Astrocyte (in vitro differentiated cells and primary cell): ENCODE data around the gene SRCAP. TPM values are rescaled to one million over a fixed set of nuclear protein-coding genes. Genes with fewer than 3 reads are reported as not detected.
"Not testable (repeated sequence)": the region's sequence is repeated elsewhere in the genome, so short reads cannot be mapped to it uniquely, and the experiment has no call there.

Experiments used
- DNase-seq: peaks from one replicate; pipeline ENCODE4 v3.0.0-alpha.2; 2010; ENCODE audit warnings: low read depth
- FAIRE-seq: peaks from 2 replicates; lab custom pipeline; 2011; peaks lifted over from hg19 to GRCh38; lab: Jason Lieb, UNC
- H2AFZ ChIP-seq: 2 replicates; pipeline ENCODE4 v1.6.0; 2012; ENCODE audit warnings: low read depth, low read length, inconsistent platforms
- H3K27ac ChIP-seq: 2 replicates; pipeline ENCODE4 v1.5.1; 2011; ENCODE audit warnings: low read depth, low read length, inconsistent platforms
- H3K27me3 ChIP-seq: 2 replicates; pipeline ENCODE4 v1.6.0; 2011; ENCODE audit warnings: low read length, inconsistent platforms; ENCODE audit not compliant: insufficient read depth
- H3K36me3 ChIP-seq: 2 replicates; pipeline ENCODE4 v1.5.1; 2011; ENCODE audit warnings: low read length, inconsistent platforms; ENCODE audit not compliant: insufficient read depth
- H3K4me1 ChIP-seq: 2 replicates; pipeline ENCODE4 v1.5.1; 2011; ENCODE audit warnings: low read length, inconsistent platforms; ENCODE audit not compliant: insufficient read depth
- H3K4me2 ChIP-seq: 2 replicates; pipeline ENCODE4 v1.6.0; 2012; ENCODE audit warnings: low read length, inconsistent platforms
- H3K4me3 ChIP-seq: 2 replicates; pipeline ENCODE4 v1.5.1; 2011; ENCODE audit warnings: low read depth, mild to moderate bottlenecking, low read length, inconsistent platforms; ENCODE audit not compliant: insufficient read depth
- H3K79me2 ChIP-seq: 2 replicates; pipeline ENCODE4 v1.6.0; 2012; ENCODE audit warnings: mild to moderate bottlenecking, low read length, inconsistent platforms; ENCODE audit not compliant: insufficient read depth
- H3K9ac ChIP-seq: 2 replicates; pipeline ENCODE4 v1.6.0; 2012; ENCODE audit warnings: mild to moderate bottlenecking, low read length, inconsistent platforms
- H3K9me3 ChIP-seq: 2 replicates; pipeline ENCODE4 v1.5.1; 2012; ENCODE audit warnings: low read depth, mild to moderate bottlenecking, low read length, inconsistent platforms; ENCODE audit not compliant: insufficient read depth
- H4K20me1 ChIP-seq: 2 replicates; pipeline ENCODE4 v1.6.0; 2012; ENCODE audit warnings: low read length, inconsistent platforms; ENCODE audit not compliant: insufficient read depth
- H3K27ac Mint-ChIP-seq: one replicate; pipeline ENCODE4 v1.8.0; 2021; ENCODE audit warnings: mild to moderate bottlenecking, mixed read lengths; ENCODE audit not compliant: unreplicated experiment
- H3K27me3 Mint-ChIP-seq: one replicate; pipeline ENCODE4 v1.8.0; 2021; ENCODE audit warnings: low read depth, mixed read lengths; ENCODE audit not compliant: unreplicated experiment
- H3K36me3 Mint-ChIP-seq: one replicate; pipeline ENCODE4 v1.8.0; 2021; ENCODE audit warnings: low read depth, mixed read lengths; ENCODE audit not compliant: unreplicated experiment
- H3K4me1 Mint-ChIP-seq: one replicate; pipeline ENCODE4 v1.8.0; 2021; ENCODE audit warnings: low read depth, mixed read lengths; ENCODE audit not compliant: unreplicated experiment
- H3K4me3 Mint-ChIP-seq: one replicate; pipeline ENCODE4 v1.8.0; 2021; ENCODE audit warnings: mild to moderate bottlenecking, moderate library complexity, mixed read lengths; ENCODE audit not compliant: unreplicated experiment
- H3K9me3 Mint-ChIP-seq: one replicate; pipeline ENCODE4 v1.8.0; 2021; ENCODE audit warnings: mild to moderate bottlenecking, mixed read lengths; ENCODE audit not compliant: unreplicated experiment
- EZH2 ChIP-seq: IDR thresholded peaks from 2 replicates; pipeline ENCODE4 v1.6.1; 2012; ENCODE audit warnings: mild to moderate bottlenecking, low read length, inconsistent platforms; ENCODE audit not compliant: insufficient read depth
- total RNA-seq: library from RNA; stranded (reverse); gene quantifications from 2 replicates; pipeline ENCODE4 v1.2.1, GENCODE V29; 2021
- TF ChIP-seq, protein P1 (sequence below): IDR thresholded peaks from 2 replicates; pipeline ENCODE4 v1.5.1; 2011; ENCODE audit warnings: low read depth, mild to moderate bottlenecking, inconsistent platforms, low read length, moderate library complexity; ENCODE audit not compliant: insufficient read depth

SRCAP gene
- total RNA-seq, 1 donor from 2014 or later, result 50.4 TPM

DNA sequence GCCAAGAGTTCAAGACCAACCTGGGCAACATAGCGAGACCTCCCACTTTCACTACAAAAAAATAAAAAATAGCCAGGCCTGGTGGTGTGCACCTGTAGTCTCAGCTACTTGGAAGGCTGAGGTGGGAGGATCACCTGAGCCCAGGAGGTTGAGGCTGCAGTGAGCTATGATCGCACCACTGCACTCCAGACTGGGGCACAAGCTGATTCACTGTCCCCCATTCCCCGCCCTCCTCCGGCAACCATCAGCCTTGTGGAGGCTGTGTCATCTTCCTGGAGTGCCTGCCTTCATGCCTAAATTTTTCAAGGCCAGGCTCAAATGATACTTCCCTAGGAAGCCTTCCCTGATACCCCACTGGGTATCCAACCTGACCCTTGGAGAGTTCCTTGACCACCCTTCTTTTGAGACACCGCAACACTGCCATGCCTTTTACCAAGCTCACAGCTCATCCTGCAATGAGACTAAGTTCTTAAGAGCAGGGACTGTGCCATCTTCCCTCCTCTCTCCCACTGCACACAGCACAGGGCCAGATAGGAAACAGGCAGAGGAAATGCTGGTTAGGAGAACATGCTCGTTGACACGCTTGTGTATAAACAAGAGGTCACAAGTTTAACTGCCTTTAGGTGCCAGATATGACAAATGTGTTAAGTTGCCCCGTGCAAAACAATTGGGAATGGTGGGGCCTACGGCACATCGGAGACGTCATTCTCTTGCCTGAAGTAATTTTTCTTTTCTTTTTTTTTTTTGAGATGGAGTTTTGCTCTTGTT, 3.9 kb upstream of the SRCAP start:
- no peak overlapping the region for H3K4me3 ChIP-seq
- FAIRE-seq (no peak), DNase-seq (no peak)
- H3K79me2 ChIP-seq, result peaks cover 16% of the 10 kb centered on the region
- Mint-ChIP-seq H3K27me3 (peaks cover 21% of the 10 kb centered on the region), H3K36me3 (peaks cover 2% of the 10 kb centered on the region), H3K4me1 (peaks cover 6% of the 10 kb centered on the region), H3K9me3 (peaks cover 2% of the 10 kb centered on the region), H3K4me3 (no peak overlapping the region), H3K27ac (no peak overlapping the region)
- no peak overlapping the region for H3K9ac ChIP-seq
- no peak overlapping the region for H3K27ac ChIP-seq
- peaks cover 8% of the 10 kb centered on the region for H4K20me1 ChIP-seq
- H2AFZ ChIP-seq, result no peak overlapping the region
- H3K9me3 ChIP-seq, result no peaks in the 10 kb centered on the region
- H3K36me3 ChIP-seq, result no peaks in the 10 kb centered on the region
- TF ChIP-seq, protein P1, sequence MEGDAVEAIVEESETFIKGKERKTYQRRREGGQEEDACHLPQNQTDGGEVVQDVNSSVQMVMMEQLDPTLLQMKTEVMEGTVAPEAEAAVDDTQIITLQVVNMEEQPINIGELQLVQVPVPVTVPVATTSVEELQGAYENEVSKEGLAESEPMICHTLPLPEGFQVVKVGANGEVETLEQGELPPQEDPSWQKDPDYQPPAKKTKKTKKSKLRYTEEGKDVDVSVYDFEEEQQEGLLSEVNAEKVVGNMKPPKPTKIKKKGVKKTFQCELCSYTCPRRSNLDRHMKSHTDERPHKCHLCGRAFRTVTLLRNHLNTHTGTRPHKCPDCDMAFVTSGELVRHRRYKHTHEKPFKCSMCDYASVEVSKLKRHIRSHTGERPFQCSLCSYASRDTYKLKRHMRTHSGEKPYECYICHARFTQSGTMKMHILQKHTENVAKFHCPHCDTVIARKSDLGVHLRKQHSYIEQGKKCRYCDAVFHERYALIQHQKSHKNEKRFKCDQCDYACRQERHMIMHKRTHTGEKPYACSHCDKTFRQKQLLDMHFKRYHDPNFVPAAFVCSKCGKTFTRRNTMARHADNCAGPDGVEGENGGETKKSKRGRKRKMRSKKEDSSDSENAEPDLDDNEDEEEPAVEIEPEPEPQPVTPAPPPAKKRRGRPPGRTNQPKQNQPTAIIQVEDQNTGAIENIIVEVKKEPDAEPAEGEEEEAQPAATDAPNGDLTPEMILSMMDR, result no peak
- TF ChIP-seq EZH2, result no peak
- H3K4me2 ChIP-seq, result no peak overlapping the region
- no peaks in the 10 kb centered on the region for H3K27me3 ChIP-seq
- H3K4me1 ChIP-seq, result peaks cover 6% of the 10 kb centered on the region

DNA sequence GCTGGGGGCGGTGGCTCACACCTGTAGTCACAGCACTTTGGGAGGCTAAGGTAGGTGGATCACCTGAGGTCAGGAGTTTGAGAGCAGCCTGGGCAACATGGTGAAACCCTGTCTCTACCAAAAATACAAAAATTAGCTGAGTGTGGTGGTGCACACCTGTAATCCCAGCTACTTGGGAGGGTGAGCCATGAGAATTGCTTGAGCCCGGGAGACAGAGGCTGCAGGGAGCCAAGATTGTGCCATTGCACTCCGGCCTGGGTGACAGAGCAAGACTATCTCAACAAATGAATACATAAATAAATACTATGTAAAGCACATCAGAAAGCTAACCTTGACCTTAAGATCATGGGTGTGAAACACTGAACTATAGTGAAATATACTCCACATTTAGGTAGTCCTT, 2.3 kb upstream of the SRCAP start:
- H4K20me1 ChIP-seq, result peaks cover 24% of the 10 kb centered on the region
- H3K27ac Mint-ChIP-seq, H3K36me3 Mint-ChIP-seq, H3K9me3 ChIP-seq, DNase-seq, H3K4me3 Mint-ChIP-seq, H3K27ac ChIP-seq, H2AFZ ChIP-seq, FAIRE-seq, H3K9ac ChIP-seq, H3K4me2 ChIP-seq, H3K27me3 ChIP-seq, H3K4me3 ChIP-seq, H3K9me3 Mint-ChIP-seq: not testable (repeated sequence)
- Mint-ChIP-seq H3K4me1 (peaks cover 14% of the 10 kb centered on the region), H3K27me3 (peaks cover 11% of the 10 kb centered on the region)
- H3K36me3 ChIP-seq, result peaks cover 10% of the 10 kb centered on the region
- H3K79me2 ChIP-seq, result peaks cover 32% of the 10 kb centered on the region
- peaks cover 16% of the 10 kb centered on the region for H3K4me1 ChIP-seq

DNA sequence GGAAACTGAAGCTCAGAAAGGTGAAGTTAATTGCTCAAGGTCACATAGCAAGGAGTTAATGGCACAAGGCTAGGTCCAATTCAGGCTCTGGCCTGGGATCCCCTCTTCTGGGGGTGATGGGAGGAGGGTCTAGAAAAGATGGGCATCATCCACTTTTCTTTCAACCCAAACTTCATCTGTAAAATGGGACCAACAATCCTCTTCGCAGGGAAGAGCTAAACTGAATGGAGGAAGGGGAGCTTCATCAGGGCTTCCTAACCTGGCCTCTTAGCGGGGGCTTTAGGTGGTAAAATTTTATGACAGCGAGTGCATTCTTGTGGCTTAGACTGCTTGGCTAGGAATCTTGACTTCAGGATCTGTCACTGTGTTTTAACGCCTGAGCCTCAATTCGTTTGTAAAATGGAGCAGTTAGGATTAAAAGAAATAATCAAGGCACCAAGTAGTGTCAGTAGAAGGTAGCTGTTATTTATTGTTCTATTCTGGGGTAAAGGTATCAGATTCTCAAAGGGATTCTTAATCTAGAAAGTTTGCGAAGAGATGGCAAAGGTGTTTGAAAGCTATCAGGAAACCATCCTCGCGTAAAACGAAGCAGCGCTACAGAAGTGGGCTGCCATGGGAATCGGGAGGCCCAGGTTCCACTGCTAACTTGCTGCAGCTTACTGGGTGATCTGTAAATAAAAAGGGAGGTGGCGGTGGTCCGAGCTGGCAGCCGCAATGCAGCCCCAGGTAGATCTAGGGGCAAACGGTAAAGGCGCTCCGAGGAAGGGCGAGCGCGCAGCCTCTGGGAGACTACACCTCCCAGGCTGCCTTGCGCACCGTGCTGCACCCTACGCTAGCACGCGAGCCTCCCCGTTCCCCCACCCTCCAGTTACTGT, 1.5 kb upstream of the SRCAP start:
- peak overlapping the region; percentile 81 for H2AFZ ChIP-seq
- peaks cover 2% of the 10 kb centered on the region for H3K27me3 Mint-ChIP-seq
- H3K27ac Mint-ChIP-seq, result peak overlapping the region; percentile 99
- TF ChIP-seq EZH2, result no peak
- TF ChIP-seq, protein P1, result no peak
- peaks cover 14% of the 10 kb centered on the region for H3K4me1 Mint-ChIP-seq
- H3K4me2 ChIP-seq, result peak overlapping the region; percentile 94
- peaks cover 38% of the 10 kb centered on the region for H3K79me2 ChIP-seq
- H3K9me3 Mint-ChIP-seq, result peaks cover 2% of the 10 kb centered on the region
- peaks cover 12% of the 10 kb centered on the region for H3K36me3 ChIP-seq
- peak overlapping the region; percentile 78 for H3K4me3 ChIP-seq
- peak overlapping the region; percentile 99 for H3K27ac ChIP-seq
- H3K9ac ChIP-seq, result peak overlapping the region; percentile 98
- peak overlapping the region; percentile 92 for H3K4me3 Mint-ChIP-seq
- FAIRE-seq (no peak), DNase-seq (peak; percentile 88)
- H3K9me3 ChIP-seq, result no peaks in the 10 kb centered on the region
- no peaks in the 10 kb centered on the region for H3K27me3 ChIP-seq
- H4K20me1 ChIP-seq, result peaks cover 24% of the 10 kb centered on the region
- H3K36me3 Mint-ChIP-seq, result peaks cover 2% of the 10 kb centered on the region
- peaks cover 16% of the 10 kb centered on the region for H3K4me1 ChIP-seq
